Right lobe of liver (tissue), 4 donors: ENCODE results near the gene C1QTNF8.
A peak's percentile ranks its signal among the peaks of the same experiment; 100 is the strongest.

Experiments used
- CTCF ChIP-seq, 4 donors: fragments of 200-600 bp in 3 of 4; fragments of 450-650 bp in 1 of 4; IDR thresholded peaks; one replicate each; pipeline versions ENCODE4 v1.5.1 to v1.8.0; 2016 to 2022; ENCODE audit warnings: antibody characterized with exemption in 4 of 4, mild to moderate bottlenecking in 2 of 4
- POLR2A ChIP-seq: fragments of 450-650 bp; IDR thresholded peaks from one replicate; pipeline ENCODE4 v1.6.1; 2017; ENCODE audit warnings: antibody characterized with exemption, mild to moderate bottlenecking
- donor health status: DM: no; HTN: no; CAD: no.
- donor health status: DM: no; HTN: no; CAD: no.
- donor health status: DM: no; HTN: yes; CAD: no.

GRCh38 chr16:1054660-1055556, 41.1 kb downstream of the C1QTNF8 start:
- TF ChIP-seq CTCF (IDR thresholded peaks at IDR 0.05) (peak; percentile 74 to 82 (median 76)), POLR2A (no peak)
